HFFc6 (cell line): ENCODE data around the gene RSPO1. TPM values are rescaled to one million over a fixed set of nuclear protein-coding genes. Genes with fewer than 3 reads are reported as not detected.

Experiments used
- DNase-seq: peaks from one replicate; pipeline ENCODE4 v3.0.0-alpha.2; 2018
- H3K27ac Mint-ChIP-seq: 2 replicates; pipeline ENCODE4 v1.8.0; 2020; ENCODE audit warnings: mild to moderate bottlenecking, mixed read lengths
- H3K27me3 Mint-ChIP-seq: 2 replicates; pipeline ENCODE4 v1.8.0; 2021; ENCODE audit warnings: mild to moderate bottlenecking, moderate library complexity, mixed read lengths; ENCODE audit not compliant: insufficient read depth
- H3K36me3 Mint-ChIP-seq: 2 replicates; pipeline ENCODE4 v1.8.0; 2021; ENCODE audit warnings: low read depth, mixed read lengths
- H3K4me1 Mint-ChIP-seq: 2 replicates; pipeline ENCODE4 v1.8.0; 2020; ENCODE audit warnings: low read depth, mixed read lengths
- H3K4me3 Mint-ChIP-seq: 2 replicates; pipeline ENCODE4 v1.8.0; 2020; ENCODE audit warnings: mild to moderate bottlenecking, moderate library complexity, mixed read lengths
- H3K9me3 Mint-ChIP-seq: 2 replicates; pipeline ENCODE4 v1.8.0; 2020; ENCODE audit warnings: mild to moderate bottlenecking, mixed read lengths
- CTCF ChIP-seq: fragments of 200-600 bp; sonication (generic); IDR thresholded peaks from 2 replicates; pipeline ENCODE4 v1.5.0; 2021; ENCODE audit warnings: antibody characterized with exemption, mild to moderate bottlenecking
- total RNA-seq, 6 experiments: library from RNA; stranded (reverse); fragmentation: NEBNext Ultra II Directional; extraction: Animal tissue kit (Norgen Biotek cat#: 25700); gene quantifications; 2 replicates in 1 of 6; 3 replicates in 5 of 6; pipeline ENCODE4 v1.2.3, GENCODE V29; 2021

The RSPO1 gene
- total RNA-seq, 6 experiments from 2014 or later: not detected

DNA sequence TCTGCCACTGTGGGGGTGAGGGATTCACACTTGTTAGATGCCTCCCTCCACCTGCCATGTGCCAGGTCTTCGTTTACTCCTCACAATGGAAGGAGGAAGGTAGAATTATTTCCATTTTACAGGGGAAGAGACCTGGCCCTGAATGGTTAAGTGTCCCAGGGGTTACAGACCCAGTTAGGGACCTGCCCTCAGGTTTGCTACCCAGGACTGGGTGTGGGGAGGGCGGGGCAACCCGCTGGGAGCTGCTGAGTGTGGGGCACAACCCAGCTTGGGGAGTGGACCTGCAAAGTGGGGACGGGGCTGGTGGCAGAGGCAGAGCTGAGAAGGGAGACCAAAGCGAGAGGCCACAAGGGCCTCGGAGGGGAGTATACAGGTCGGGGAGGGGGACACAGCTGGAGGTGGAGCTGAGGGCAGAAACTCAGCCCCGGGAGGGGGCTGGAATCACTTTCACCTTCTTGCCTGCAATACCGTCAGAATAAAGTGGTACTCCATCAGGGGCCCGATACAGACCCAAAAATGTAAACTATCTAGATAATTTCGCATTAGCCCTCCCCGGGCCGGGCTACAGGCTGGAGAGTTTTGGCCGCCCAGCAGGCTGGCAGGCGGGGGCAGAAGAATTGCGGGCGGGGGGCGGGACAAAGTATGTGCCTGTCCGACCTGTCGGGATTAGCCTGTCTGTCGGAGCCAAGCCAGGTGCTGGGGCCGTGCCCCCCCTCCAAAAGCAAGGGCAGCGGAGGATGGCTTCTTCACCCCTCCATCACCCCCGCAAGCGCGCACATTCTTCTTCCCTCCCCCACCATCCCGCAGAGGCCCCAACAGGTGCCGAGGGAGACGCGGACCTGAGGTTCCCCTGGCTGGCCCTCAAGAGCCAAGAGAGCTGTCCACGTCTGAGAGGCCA lies 1.4 kb downstream of the RSPO1 start:
- Mint-ChIP-seq H3K4me3 (no peak overlapping the region), H3K4me1 (no peaks in the 10 kb centered on the region; the same call in 1 of the 2 replicates), H3K27ac (no peak overlapping the region), H3K27me3 (peaks cover 74% of the 10 kb centered on the region), H3K9me3 (no peaks in the 10 kb centered on the region), H3K36me3 (no peaks in the 10 kb centered on the region)
- TF ChIP-seq CTCF: no peak
- DNase-seq: no peak

GRCh38 chr1:37631036-37631435 lies 3.7 kb downstream of the RSPO1 start:
- TF ChIP-seq CTCF: no peak
- Mint-ChIP-seq H3K9me3 (no peaks in the 10 kb centered on the region), H3K27me3 (peaks cover 75% of the 10 kb centered on the region), H3K4me3 (no peak overlapping the region), H3K36me3 (no peaks in the 10 kb centered on the region), H3K4me1 (no peaks in the 10 kb centered on the region; the same call in 1 of the 2 replicates), H3K27ac (no peak overlapping the region)
- no peak for DNase-seq

- H3K36me3 Mint-ChIP-seq: no peaks in the 10 kb centered on the region
- no peak for TF ChIP-seq CTCF
- no peaks in the 10 kb centered on the region for H3K9me3 Mint-ChIP-seq
- no peaks in the 10 kb centered on the region; the same call in 1 of the 2 replicates for H3K4me1 Mint-ChIP-seq
- no peak overlapping the region for H3K27ac Mint-ChIP-seq
- DNase-seq: no peak
- H3K4me3 Mint-ChIP-seq: no peak overlapping the region
- peaks cover 70% of the 10 kb centered on the region for H3K27me3 Mint-ChIP-seq
Observed at GRCh38 chr1:37630426-37631028, 4.2 kb downstream of the RSPO1 start.

DNA sequence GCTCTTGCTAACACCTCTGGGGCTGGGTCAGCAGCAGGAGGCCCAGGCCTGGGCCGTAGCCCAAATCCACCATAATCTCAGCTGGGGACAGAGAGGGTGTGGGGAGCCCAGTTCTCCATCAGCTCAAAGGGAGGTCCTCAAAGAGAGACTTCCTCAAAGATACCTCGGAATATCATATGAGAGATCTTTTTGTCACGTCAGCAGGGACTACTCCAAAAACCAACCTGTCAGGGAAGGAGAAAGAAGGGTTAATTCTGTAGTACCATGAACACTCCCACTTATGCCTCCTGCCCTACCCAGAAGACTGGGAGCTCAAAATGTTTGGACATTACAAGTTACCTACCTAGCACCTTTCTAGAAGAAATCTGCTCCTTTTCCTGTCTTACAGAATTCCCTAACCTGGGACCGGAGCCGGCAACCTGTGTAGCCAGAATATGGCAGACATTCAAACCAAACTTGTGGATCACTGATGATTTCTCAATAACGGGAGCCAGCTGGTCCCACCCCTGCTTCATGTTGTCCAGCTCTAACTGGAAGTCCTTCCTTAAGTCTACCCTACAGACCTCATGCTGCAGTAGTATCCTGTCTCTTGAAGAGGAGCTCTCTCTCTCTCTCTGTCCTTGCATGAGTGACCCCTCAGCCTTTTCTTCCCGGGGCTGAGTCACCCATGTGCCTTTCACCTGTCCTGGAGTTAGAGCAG lies 4.8 kb downstream of the RSPO1 start:
- no peak overlapping the region for H3K27ac Mint-ChIP-seq
- DNase-seq: no peak
- H3K36me3 Mint-ChIP-seq: no peaks in the 10 kb centered on the region
- peaks cover 68% of the 10 kb centered on the region for H3K27me3 Mint-ChIP-seq
- H3K9me3 Mint-ChIP-seq: no peaks in the 10 kb centered on the region
- no peaks in the 10 kb centered on the region for H3K4me1 Mint-ChIP-seq
- H3K4me3 Mint-ChIP-seq: no peak overlapping the region
- TF ChIP-seq CTCF: no peak

- no peak overlapping the region for H3K27ac Mint-ChIP-seq
- no peak overlapping the region for H3K4me3 Mint-ChIP-seq
- H3K36me3 Mint-ChIP-seq: no peaks in the 10 kb centered on the region
- TF ChIP-seq CTCF: no peak
- H3K4me1 Mint-ChIP-seq: no peaks in the 10 kb centered on the region
- H3K27me3 Mint-ChIP-seq: peaks cover 70% of the 10 kb centered on the region
- no peak for DNase-seq
- no peaks in the 10 kb centered on the region for H3K9me3 Mint-ChIP-seq
Observed at GRCh38 chr1:37629008-37629407, 5.7 kb downstream of the RSPO1 start.
